GM23338 (cell line): Measurements from ENCODE around the gene MLPH. TPM values are rescaled to one million over a fixed set of nuclear protein-coding genes. Genes with fewer than 3 reads are reported as not detected.

Experiments used
- ATAC-seq: fragments of 200-7000 bp; cut with Tn5 transposase; 3 replicates; pipeline ENCODE4 v1.9.1; 2020
- DNase-seq: peaks from one replicate; pipeline ENCODE4 v3.0.0-alpha.2; 2015; ENCODE audit warnings: low spot score
- H2AFZ ChIP-seq: fragments of 200-600 bp; sonication (generic); 2 replicates; pipeline ENCODE4 v1.8.0; 2016; ENCODE audit warnings: antibody characterized with exemption, mild to moderate bottlenecking, moderate library complexity
- H3F3A ChIP-seq: fragments of 200-600 bp; sonication (generic); replicated peaks from 2 replicates; pipeline ENCODE4 v1.8.0; 2017; ENCODE audit warnings: antibody characterized with exemption, mixed run types, low read depth
- H3K27ac ChIP-seq: fragments of 200-600 bp; sonication (generic); 2 replicates; pipeline ENCODE4 v1.6.1; 2016; ENCODE audit warnings: low read depth
- H3K27me3 ChIP-seq: fragments of 200-600 bp; sonication (generic); 2 replicates; pipeline ENCODE4 v1.8.0; 2016; ENCODE audit warnings: mild to moderate bottlenecking, mixed run types, moderate library complexity; ENCODE audit not compliant: insufficient read depth
- H3K36me3 ChIP-seq: fragments of 200-600 bp; sonication (generic); 2 replicates; pipeline ENCODE4 v1.8.0; 2016; ENCODE audit warnings: mild to moderate bottlenecking; ENCODE audit not compliant: insufficient read depth
- H3K4me1 ChIP-seq: fragments of 200-600 bp; sonication (generic); 2 replicates; pipeline ENCODE4 v1.8.0; 2016; ENCODE audit warnings: mild to moderate bottlenecking, moderate library complexity; ENCODE audit not compliant: insufficient read depth
- H3K4me2 ChIP-seq: fragments of 200-600 bp; sonication (generic); 2 replicates; pipeline ENCODE4 v1.7.1; 2017; ENCODE audit warnings: mixed run types
- H3K4me3 ChIP-seq: fragments of 200-600 bp; sonication (generic); 2 replicates; pipeline ENCODE4 v1.6.1; 2016; ENCODE audit warnings: mixed run types
- H3K79me2 ChIP-seq: fragments of 200-600 bp; sonication (generic); replicated peaks from 2 replicates; pipeline ENCODE4 v1.8.0; 2017; ENCODE audit warnings: mild to moderate bottlenecking; ENCODE audit not compliant: insufficient read depth
- H3K9me2 ChIP-seq: fragments of 200-600 bp; sonication (generic); 2 replicates; pipeline ENCODE4 v1.8.0; 2017; ENCODE audit not compliant: insufficient read depth
- H4K20me1 ChIP-seq: fragments of 200-600 bp; sonication (generic); replicated peaks from 2 replicates; pipeline ENCODE4 v1.8.0; 2017; ENCODE audit warnings: mild to moderate bottlenecking; ENCODE audit not compliant: insufficient read depth
- H3K27ac Mint-ChIP-seq: 2 replicates; pipeline ENCODE4 v1.8.0; 2020; ENCODE audit warnings: inconsistent platforms, mild to moderate bottlenecking, moderate library complexity, mixed read lengths
- H3K27me3 Mint-ChIP-seq: 3 replicates; pipeline ENCODE4 v1.8.0; 2022; ENCODE audit warnings: low read depth, mild to moderate bottlenecking, moderate library complexity, mixed read lengths, inconsistent platforms; ENCODE audit not compliant: insufficient read depth, poor library complexity
- H3K36me3 Mint-ChIP-seq: 3 replicates; pipeline ENCODE4 v1.8.0; 2021; ENCODE audit warnings: low read depth, mild to moderate bottlenecking, inconsistent platforms, moderate library complexity, mixed read lengths
- H3K4me1 Mint-ChIP-seq: 3 replicates; pipeline ENCODE4 v1.8.0; 2020; ENCODE audit warnings: mild to moderate bottlenecking, inconsistent platforms, mixed read lengths
- H3K4me3 Mint-ChIP-seq: 3 replicates; pipeline ENCODE4 v1.8.0; 2021; ENCODE audit warnings: moderate library complexity, mild to moderate bottlenecking, inconsistent platforms, mixed read lengths
- H3K9me3 Mint-ChIP-seq: 3 replicates; pipeline ENCODE4 v1.8.0; 2020; ENCODE audit warnings: moderate library complexity, mild to moderate bottlenecking, inconsistent platforms, mixed read lengths
- JUNB ChIP-seq: IDR thresholded peaks from one replicate; pipeline ENCODE4 v1.6.1; 2016; ENCODE audit warnings: antibody characterized with exemption; ENCODE audit not compliant: unreplicated experiment
- NANOG ChIP-seq: IDR thresholded peaks from 2 replicates; pipeline ENCODE4 v1.6.1; 2016; ENCODE audit warnings: antibody characterized with exemption, borderline replicate concordance
- ZNF331 ChIP-seq: fragments of 250-450 bp; sonication (Bioruptor Pico); IDR thresholded peaks from 2 replicates; pipeline ENCODE4 v1.5.0; 2020; ENCODE audit warnings: low read depth, mild to moderate bottlenecking, moderate library complexity
- polyA plus RNA-seq: library from polyadenylated mRNA; unstranded; fragments of >200 nt; fragmentation: Nextera tagmentation; extraction: Ambion mirVana; gene quantifications from 2 replicates; pipeline ENCODE4 v1.2.1, GENCODE V29; 2016
- total RNA-seq: library from RNA; depleted of rRNA; stranded (reverse); fragments of >200 nt; shearing (Covaris generic); gene quantifications from 2 replicates; pipeline ENCODE4 v1.2.3, GENCODE V29; 2014
- TF ChIP-seq, protein P1 (sequence below): IDR thresholded peaks from 2 replicates; pipeline ENCODE4 v1.6.1; 2016; ENCODE audit warnings: antibody characterized with exemption
- TF ChIP-seq, protein P2 (sequence below): fragments of 250-450 bp; sonication (Bioruptor Pico); IDR thresholded peaks from 2 replicates; pipeline ENCODE4 v1.5.0; 2020; ENCODE audit warnings: mild to moderate bottlenecking, moderate library complexity

Gene MLPH
- total and polyA plus RNA-seq, 2 experiments from 2014 or later: 13.6 to 16.5 TPM

DNA sequence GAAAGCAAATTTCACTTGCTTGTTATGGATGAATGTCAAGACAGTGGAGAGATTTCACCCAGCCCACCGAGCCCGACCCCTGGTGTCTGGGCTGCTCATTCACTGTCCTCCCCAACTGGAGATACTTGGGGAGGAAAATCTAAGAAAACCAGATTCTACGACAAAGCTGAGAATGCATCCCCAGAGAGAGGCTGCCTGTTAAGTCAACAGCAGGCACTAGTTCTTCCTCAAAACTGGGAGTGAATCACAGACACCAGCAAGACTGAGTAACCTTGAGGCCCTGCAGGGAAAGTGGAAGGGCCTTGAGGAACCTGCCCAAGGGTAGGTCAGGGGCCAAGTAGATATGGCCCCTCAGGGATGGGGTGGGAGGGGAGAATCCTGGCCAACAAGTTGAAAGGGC lies 34.2 kb upstream of the MLPH start (continued):
- TF ChIP-seq, protein P1, sequence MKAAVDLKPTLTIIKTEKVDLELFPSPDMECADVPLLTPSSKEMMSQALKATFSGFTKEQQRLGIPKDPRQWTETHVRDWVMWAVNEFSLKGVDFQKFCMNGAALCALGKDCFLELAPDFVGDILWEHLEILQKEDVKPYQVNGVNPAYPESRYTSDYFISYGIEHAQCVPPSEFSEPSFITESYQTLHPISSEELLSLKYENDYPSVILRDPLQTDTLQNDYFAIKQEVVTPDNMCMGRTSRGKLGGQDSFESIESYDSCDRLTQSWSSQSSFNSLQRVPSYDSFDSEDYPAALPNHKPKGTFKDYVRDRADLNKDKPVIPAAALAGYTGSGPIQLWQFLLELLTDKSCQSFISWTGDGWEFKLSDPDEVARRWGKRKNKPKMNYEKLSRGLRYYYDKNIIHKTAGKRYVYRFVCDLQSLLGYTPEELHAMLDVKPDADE: no peak
- TF ChIP-seq ZNF331 (no peak), JUNB (no peak), NANOG (no peak)
- TF ChIP-seq, protein P2, sequence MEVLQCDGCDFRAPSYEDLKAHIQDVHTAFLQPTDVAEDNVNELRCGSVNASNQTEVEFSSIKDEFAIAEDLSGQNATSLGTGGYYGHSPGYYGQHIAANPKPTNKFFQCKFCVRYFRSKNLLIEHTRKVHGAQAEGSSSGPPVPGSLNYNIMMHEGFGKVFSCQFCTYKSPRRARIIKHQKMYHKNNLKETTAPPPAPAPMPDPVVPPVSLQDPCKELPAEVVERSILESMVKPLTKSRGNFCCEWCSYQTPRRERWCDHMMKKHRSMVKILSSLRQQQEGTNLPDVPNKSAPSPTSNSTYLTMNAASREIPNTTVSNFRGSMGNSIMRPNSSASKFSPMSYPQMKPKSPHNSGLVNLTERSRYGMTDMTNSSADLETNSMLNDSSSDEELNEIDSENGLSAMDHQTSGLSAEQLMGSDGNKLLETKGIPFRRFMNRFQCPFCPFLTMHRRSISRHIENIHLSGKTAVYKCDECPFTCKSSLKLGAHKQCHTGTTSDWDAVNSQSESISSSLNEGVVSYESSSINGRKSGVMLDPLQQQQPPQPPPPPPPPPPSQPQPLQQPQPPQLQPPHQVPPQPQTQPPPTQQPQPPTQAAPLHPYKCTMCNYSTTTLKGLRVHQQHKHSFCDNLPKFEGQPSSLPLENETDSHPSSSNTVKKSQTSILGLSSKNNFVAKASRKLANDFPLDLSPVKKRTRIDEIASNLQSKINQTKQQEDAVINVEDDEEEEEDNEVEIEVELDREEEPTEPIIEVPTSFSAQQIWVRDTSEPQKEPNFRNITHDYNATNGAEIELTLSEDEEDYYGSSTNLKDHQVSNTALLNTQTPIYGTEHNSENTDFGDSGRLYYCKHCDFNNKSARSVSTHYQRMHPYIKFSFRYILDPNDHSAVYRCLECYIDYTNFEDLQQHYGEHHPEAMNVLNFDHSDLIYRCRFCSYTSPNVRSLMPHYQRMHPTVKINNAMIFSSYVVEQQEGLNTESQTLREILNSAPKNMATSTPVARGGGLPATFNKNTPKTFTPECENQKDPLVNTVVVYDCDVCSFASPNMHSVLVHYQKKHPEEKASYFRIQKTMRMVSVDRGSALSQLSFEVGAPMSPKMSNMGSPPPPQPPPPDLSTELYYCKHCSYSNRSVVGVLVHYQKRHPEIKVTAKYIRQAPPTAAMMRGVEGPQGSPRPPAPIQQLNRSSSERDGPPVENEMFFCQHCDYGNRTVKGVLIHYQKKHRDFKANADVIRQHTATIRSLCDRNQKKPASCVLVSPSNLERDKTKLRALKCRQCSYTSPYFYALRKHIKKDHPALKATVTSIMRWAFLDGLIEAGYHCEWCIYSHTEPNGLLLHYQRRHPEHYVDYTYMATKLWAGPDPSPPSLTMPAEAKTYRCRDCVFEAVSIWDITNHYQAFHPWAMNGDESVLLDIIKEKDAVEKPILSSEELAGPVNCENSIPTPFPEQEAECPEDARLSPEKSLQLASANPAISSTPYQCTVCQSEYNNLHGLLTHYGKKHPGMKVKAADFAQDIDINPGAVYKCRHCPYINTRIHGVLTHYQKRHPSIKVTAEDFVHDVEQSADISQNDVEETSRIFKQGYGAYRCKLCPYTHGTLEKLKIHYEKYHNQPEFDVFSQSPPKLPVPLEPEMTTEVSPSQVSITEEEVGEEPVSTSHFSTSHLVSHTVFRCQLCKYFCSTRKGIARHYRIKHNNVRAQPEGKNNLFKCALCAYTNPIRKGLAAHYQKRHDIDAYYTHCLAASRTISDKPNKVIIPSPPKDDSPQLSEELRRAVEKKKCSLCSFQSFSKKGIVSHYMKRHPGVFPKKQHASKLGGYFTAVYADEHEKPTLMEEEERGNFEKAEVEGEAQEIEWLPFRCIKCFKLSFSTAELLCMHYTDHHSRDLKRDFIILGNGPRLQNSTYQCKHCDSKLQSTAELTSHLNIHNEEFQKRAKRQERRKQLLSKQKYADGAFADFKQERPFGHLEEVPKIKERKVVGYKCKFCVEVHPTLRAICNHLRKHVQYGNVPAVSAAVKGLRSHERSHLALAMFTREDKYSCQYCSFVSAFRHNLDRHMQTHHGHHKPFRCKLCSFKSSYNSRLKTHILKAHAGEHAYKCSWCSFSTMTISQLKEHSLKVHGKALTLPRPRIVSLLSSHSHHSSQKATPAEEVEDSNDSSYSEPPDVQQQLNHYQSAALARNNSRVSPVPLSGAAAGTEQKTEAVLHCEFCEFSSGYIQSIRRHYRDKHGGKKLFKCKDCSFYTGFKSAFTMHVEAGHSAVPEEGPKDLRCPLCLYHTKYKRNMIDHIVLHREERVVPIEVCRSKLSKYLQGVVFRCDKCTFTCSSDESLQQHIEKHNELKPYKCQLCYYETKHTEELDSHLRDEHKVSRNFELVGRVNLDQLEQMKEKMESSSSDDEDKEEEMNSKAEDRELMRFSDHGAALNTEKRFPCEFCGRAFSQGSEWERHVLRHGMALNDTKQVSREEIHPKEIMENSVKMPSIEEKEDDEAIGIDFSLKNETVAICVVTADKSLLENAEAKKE: no peak

DNA sequence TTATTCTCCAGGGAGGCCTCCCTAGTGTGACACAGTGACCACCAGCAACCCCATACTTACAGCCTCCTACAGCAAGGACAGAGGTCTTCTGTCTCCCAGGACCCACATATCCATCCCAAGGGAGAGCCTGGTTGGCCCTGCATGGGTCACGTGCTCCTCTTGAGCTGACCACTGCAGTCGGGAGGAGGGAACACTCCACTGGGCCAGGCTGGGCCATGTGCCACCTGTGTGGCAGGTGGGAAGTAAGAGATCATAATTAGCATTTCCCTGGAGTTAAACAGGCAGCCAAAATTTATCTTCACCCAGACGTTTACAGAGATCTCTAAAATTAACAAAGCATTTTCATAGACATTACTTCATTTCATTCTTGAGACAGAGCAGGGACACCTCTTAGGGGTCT lies 33.4 kb upstream of the MLPH start:
- no peaks in the 10 kb centered on the region for H4K20me1 ChIP-seq
- H3F3A ChIP-seq: no peaks in the 10 kb centered on the region
- H3K4me3 ChIP-seq: no peak overlapping the region
- no peak for DNase-seq
- H3K27me3 ChIP-seq: no peaks in the 10 kb centered on the region
- H3K36me3 ChIP-seq: no peaks in the 10 kb centered on the region
- no peaks in the 10 kb centered on the region for H3K79me2 ChIP-seq
- H3K36me3 Mint-ChIP-seq: no peaks in the 10 kb centered on the region
- H3K4me1 ChIP-seq: peaks cover 16% of the 10 kb centered on the region
- H3K4me2 ChIP-seq: no peak overlapping the region
- H3K27ac ChIP-seq: no peak overlapping the region
- no peak overlapping the region for H2AFZ ChIP-seq
- peaks cover 19% of the 10 kb centered on the region for H3K4me1 Mint-ChIP-seq
- H3K27me3 Mint-ChIP-seq: peaks cover 14% of the 10 kb centered on the region
- ATAC-seq: no peak
- no peak overlapping the region for H3K27ac Mint-ChIP-seq
- no peaks in the 10 kb centered on the region for H3K9me2 ChIP-seq
- H3K9me3 Mint-ChIP-seq: peaks cover 11% of the 10 kb centered on the region; the same call in 2 of the 3 replicates
- no peak overlapping the region for H3K4me3 Mint-ChIP-seq
- no peak for TF ChIP-seq ZNF331
